Nephron (organoid): ENCODE measurements around the gene PRKCA.

Experiments used
- H3K27ac Mint-ChIP-seq, 3 experiments: 2 replicates each; pipeline ENCODE4 v1.8.0; 2020; ENCODE audit warnings: mixed read lengths in 3 of 3, mild to moderate bottlenecking in 2 of 3, moderate library complexity in 1 of 3
- H3K27me3 Mint-ChIP-seq: 2 replicates; pipeline ENCODE4 v1.8.0; 2021; ENCODE audit warnings: low read depth, mild to moderate bottlenecking, moderate library complexity, mixed read lengths
- H3K36me3 Mint-ChIP-seq: 2 replicates; pipeline ENCODE4 v1.8.0; 2020; ENCODE audit warnings: low read depth, mixed read lengths
- H3K4me1 Mint-ChIP-seq: 2 replicates; pipeline ENCODE4 v1.8.0; 2020; ENCODE audit warnings: mixed read lengths
- H3K4me3 Mint-ChIP-seq, 3 experiments: 2 replicates each; pipeline ENCODE4 v1.8.0; 2020; ENCODE audit warnings: mild to moderate bottlenecking in 3 of 3, mixed read lengths in 3 of 3, moderate library complexity in 2 of 3
- H3K9me3 Mint-ChIP-seq: 2 replicates; pipeline ENCODE4 v1.8.0; 2020; ENCODE audit warnings: mixed read lengths
- TF ChIP-seq, protein P1 (sequence below), 3 experiments: fragments of 200-600 bp; sonication (generic); IDR thresholded peaks; one replicate each; pipeline ENCODE4 v1.5.0; 2021; ENCODE audit warnings: antibody characterized with exemption in 3 of 3; ENCODE audit not compliant: unreplicated experiment in 3 of 3

The PRKCA gene

DNA sequence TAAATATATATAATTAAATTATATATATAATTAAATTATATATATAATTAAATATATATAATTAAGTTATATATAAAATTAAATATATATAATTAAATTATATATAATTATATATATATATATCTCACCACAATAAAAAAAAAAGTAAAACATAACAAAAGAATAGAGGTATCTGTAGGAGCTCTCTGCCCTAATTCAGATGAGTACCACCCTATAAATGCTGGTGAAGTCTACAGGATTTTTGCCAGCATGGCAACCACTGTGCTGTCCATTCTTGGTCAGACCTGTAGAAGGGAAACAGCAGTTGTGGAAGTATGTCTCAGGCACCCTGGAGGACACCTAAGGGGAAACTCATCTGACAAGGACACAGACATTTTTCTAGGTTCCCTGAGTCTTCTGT, 259.7 kb downstream of the PRKCA start:
- peaks cover 15% of the 10 kb centered on the region for H3K4me1 Mint-ChIP-seq
- peaks cover 3% of the 10 kb centered on the region for H3K27me3 Mint-ChIP-seq
- H3K4me3 Mint-ChIP-seq, result no peak overlapping the region
- no peaks in the 10 kb centered on the region for H3K36me3 Mint-ChIP-seq
- peaks cover 6% of the 10 kb centered on the region for H3K9me3 Mint-ChIP-seq
- no peak overlapping the region for H3K27ac Mint-ChIP-seq
- TF ChIP-seq, protein P1, sequence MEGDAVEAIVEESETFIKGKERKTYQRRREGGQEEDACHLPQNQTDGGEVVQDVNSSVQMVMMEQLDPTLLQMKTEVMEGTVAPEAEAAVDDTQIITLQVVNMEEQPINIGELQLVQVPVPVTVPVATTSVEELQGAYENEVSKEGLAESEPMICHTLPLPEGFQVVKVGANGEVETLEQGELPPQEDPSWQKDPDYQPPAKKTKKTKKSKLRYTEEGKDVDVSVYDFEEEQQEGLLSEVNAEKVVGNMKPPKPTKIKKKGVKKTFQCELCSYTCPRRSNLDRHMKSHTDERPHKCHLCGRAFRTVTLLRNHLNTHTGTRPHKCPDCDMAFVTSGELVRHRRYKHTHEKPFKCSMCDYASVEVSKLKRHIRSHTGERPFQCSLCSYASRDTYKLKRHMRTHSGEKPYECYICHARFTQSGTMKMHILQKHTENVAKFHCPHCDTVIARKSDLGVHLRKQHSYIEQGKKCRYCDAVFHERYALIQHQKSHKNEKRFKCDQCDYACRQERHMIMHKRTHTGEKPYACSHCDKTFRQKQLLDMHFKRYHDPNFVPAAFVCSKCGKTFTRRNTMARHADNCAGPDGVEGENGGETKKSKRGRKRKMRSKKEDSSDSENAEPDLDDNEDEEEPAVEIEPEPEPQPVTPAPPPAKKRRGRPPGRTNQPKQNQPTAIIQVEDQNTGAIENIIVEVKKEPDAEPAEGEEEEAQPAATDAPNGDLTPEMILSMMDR (IDR thresholded peaks at IDR 0.05; ENCODE audit: unreplicated experiment in 3 of 3), result no peak

DNA sequence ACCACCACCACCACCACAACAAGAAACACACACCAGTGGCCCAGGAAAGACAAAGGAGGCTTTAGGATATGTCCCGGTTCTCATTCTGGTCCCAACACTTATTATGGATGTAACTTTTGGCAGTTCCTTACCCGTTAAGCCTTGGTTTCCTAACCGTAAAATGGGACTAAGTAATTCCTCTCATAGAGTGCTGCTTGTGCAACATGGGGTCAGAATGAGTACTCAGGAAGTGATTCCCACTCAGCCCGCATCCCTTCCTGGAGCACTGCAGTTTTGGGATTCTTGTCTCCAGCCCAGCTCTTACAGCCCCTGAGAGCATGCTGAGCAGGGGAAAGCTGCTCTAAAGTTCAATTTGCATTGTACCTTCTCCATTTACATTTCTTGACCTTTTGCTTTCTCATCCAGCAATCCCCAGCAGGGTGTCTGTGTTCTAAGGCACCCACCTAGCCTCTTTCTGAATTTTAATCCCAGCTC, 262.6 kb downstream of the PRKCA start:
- H3K9me3 Mint-ChIP-seq, result peaks cover 5% of the 10 kb centered on the region
- H3K27ac Mint-ChIP-seq, result peak overlapping the region; percentile 61 to 81 (median 79)
- peaks cover 3% of the 10 kb centered on the region for H3K27me3 Mint-ChIP-seq
- no peak overlapping the region for H3K4me3 Mint-ChIP-seq
- peaks cover 22% of the 10 kb centered on the region for H3K4me1 Mint-ChIP-seq
- TF ChIP-seq, protein P1 (IDR thresholded peaks at IDR 0.05; ENCODE audit: unreplicated experiment in 3 of 3), result no peak
- no peaks in the 10 kb centered on the region for H3K36me3 Mint-ChIP-seq

DNA sequence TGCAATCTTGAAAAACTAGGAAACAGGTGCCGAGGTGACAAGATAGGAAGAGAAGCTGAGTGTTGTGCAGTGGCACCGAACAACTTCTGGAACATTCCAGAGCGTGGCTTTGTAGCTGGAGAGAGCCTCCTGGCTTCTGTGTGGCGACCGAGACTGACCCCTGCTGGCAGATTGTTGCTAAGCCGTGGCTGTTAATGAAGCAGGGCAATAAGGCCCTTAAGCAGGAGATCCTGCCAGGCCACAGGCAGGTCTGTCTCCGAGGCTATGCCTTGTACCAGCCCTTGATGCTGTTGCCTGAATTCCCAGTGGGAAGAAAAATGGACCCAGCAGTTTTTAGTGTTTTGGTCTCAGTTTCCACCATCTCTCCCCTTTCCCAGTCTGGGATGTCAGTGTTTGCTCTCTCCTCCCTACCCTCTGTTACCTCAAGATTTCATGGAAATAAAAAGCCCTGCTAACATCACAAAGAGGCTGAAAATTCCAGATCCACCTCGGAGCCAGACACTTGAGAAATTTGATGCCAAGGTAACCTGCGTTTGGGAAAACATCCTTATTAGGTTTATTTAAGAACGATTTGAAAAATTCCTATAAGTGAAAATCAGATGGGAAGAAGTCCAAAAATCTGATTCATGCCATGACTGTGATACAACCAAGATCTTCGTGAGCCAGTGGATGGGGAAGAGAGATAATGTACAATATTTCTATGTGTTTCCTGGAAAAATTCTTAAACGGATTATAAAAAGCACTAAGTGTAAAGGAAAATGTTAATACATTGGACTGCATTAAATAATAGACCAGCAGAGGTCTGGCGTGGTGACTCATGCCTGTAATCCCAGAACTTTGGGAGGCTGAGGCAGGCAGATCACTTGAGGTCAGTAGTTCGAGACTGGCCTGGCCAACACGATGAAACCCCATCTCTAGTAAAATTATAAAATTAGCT, 265.1 kb downstream of the PRKCA start:
- Mint-ChIP-seq H3K9me3 (peaks cover 2% of the 10 kb centered on the region), H3K36me3 (no peaks in the 10 kb centered on the region), H3K27ac (peak overlapping the region in 1 of 3 experiments; percentile 20), H3K27me3 (no peaks in the 10 kb centered on the region), H3K4me1 (peaks cover 22% of the 10 kb centered on the region), H3K4me3 (no peak overlapping the region)
- TF ChIP-seq, protein P1 (IDR thresholded peaks at IDR 0.05; ENCODE audit: unreplicated experiment in 3 of 3), result peak; percentile 67 to 75 (median 70)

DNA sequence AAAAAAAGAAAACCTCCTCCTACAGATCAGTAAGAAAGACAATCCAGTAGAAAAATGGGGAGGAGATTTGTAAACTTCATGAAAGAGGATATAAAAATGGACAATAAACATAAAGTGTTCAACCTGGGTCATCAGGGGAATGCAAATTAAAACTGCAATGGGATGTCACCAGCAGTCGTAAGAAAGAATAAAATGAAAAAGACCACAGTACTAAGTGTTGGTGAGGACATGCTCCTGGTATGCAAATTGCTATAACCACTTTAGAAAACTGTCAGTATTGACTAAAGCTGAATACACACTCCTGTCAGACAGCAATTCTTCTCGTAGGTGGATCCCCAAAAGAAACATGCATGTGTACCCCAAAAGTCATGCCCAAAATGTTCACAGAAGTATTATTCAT, 267.2 kb downstream of the PRKCA start:
- no peak overlapping the region for H3K27ac Mint-ChIP-seq

DNA sequence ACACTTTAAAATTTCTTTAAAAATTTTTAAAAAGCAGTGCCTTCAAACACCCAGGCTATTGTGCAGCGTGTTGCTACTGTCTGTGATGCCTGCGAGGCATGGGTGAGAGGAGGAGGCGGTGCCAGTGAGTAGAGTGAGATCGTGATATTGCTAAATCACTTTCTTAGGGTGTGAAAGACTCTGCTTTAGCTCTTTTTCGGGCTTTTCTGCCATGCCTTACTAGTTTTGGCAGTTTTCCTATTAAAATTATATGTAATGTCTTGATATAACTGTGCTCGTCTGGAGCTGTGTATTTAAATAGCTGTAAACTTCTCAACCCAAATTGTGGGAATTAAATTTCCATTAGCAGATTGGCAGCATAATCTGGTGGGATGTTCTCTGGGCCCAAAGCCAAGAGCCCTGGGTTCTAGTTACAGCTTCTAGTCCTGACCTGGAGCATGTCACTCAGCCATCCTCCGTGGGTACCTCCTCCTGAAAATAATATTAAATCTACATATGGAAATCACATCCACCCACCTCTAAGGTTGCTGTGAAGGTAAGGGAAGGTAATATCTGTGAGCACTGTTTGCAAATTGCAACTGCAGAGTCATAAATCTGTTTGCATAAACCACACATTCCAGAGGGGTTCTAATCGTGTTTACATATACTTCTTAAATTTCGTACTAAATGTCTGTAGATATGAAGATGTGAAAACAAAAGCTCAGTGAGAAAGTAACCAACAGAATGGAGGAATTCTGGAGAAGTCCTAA, 268.2 kb downstream of the PRKCA start:
- no peaks in the 10 kb centered on the region for H3K36me3 Mint-ChIP-seq
- H3K4me1 Mint-ChIP-seq, result peaks cover 21% of the 10 kb centered on the region
- no peak overlapping the region for H3K27ac Mint-ChIP-seq
- H3K4me3 Mint-ChIP-seq, result no peak overlapping the region
- peaks cover 2% of the 10 kb centered on the region for H3K9me3 Mint-ChIP-seq
- TF ChIP-seq, protein P1 (IDR thresholded peaks at IDR 0.05; ENCODE audit: unreplicated experiment in 3 of 3), result no peak
- no peaks in the 10 kb centered on the region for H3K27me3 Mint-ChIP-seq

More for the DNA sequence above, 267.2 kb downstream of the PRKCA start:
- Mint-ChIP-seq H3K4me1 (peaks cover 29% of the 10 kb centered on the region), H3K27me3 (no peaks in the 10 kb centered on the region), H3K9me3 (peaks cover 2% of the 10 kb centered on the region), H3K4me3 (no peak overlapping the region), H3K36me3 (no peaks in the 10 kb centered on the region)
- TF ChIP-seq, protein P1 (IDR thresholded peaks at IDR 0.05; ENCODE audit: unreplicated experiment in 3 of 3), result no peak
